PC-9 (cell line): ENCODE measurements around the gene SPCS3. TPM values are rescaled to one million over a fixed set of nuclear protein-coding genes. Genes with fewer than 3 reads are reported as not detected.

Experiments used
- BruUV-seq: library from RNA; stranded (reverse); fragments of 400-500 nt; replicated peaks from 2 replicates; lab custom pipeline; 2021; lab: Mats Ljungman, UMichigan
- CTCF ChIA-PET: fragments of 300-600 bp; sonication (Branson Sonifier 250); formaldehyde crosslinking; loops from one replicate; lab custom pipeline; 2022; ENCODE audit warnings: antibody characterized with exemption; lab: Charles Lee
- POLR2A ChIA-PET: fragments of 300-600 bp; sonication (Branson Sonifier 250); formaldehyde crosslinking; loops from one replicate; lab custom pipeline; 2022; ENCODE audit warnings: antibody characterized with exemption; ENCODE audit not compliant: unreplicated experiment; lab: Charles Lee
- DNase-seq, 2 experiments: peaks; one replicate each; pipeline versions ENCODE4 v3.0.0 to v3.0.0-alpha.2; 2015 to 2022; ENCODE audit warnings: mixed read lengths in 1 of 2
- H2AFZ ChIP-seq: fragments of 200-600 bp; sonication (generic); 2 replicates; pipeline ENCODE4 v1.8.1; 2017; ENCODE audit warnings: antibody characterized with exemption
- H3F3A ChIP-seq: fragments of 200-600 bp; sonication (generic); 2 replicates; pipeline ENCODE4 v1.8.1; 2017; ENCODE audit warnings: antibody characterized with exemption, mild to moderate bottlenecking, low read depth; ENCODE audit not compliant: insufficient read depth
- H3K27ac ChIP-seq: fragments of 200-600 bp; sonication (generic); 2 replicates; pipeline ENCODE4 v1.6.1; 2016; ENCODE audit warnings: mixed run types
- H3K27me3 ChIP-seq: fragments of 200-600 bp; sonication (generic); 2 replicates; pipeline ENCODE4 v1.6.1; 2016; ENCODE audit warnings: low read depth, mixed run types; ENCODE audit not compliant: insufficient read depth
- H3K36me3 ChIP-seq: fragments of 200-600 bp; sonication (generic); 2 replicates; pipeline ENCODE4 v1.6.1; 2016; ENCODE audit warnings: low read depth, mixed run types
- H3K4me1 ChIP-seq: fragments of 200-600 bp; sonication (generic); replicated peaks from 2 replicates; pipeline ENCODE4 v1.6.1; 2016; ENCODE audit warnings: mixed run types; ENCODE audit not compliant: insufficient read depth
- H3K4me2 ChIP-seq: fragments of 200-600 bp; sonication (generic); 2 replicates; pipeline ENCODE4 v1.6.1; 2017; ENCODE audit warnings: mixed run types
- H3K4me3 ChIP-seq: fragments of 200-600 bp; sonication (generic); 2 replicates; pipeline ENCODE4 v1.6.1; 2016; ENCODE audit warnings: mixed run types
- H3K79me2 ChIP-seq: fragments of 200-600 bp; sonication (generic); 2 replicates; pipeline ENCODE4 v1.6.1; 2017; ENCODE audit warnings: low read depth, mixed run types
- H3K9me2 ChIP-seq: fragments of 200-600 bp; sonication (generic); 2 replicates; pipeline ENCODE4 v1.8.1; 2017; ENCODE audit warnings: mild to moderate bottlenecking; ENCODE audit not compliant: insufficient read depth
- H3K9me3 ChIP-seq: fragments of 200-600 bp; sonication (generic); 2 replicates; pipeline ENCODE4 v1.8.1; 2016; ENCODE audit warnings: low read depth; ENCODE audit not compliant: insufficient read depth
- H4K20me1 ChIP-seq: fragments of 200-600 bp; sonication (generic); 2 replicates; pipeline ENCODE4 v1.8.1; 2017; ENCODE audit not compliant: insufficient read depth
- EZH2 ChIP-seq: fragments of 200-600 bp; sonication (generic); IDR thresholded peaks from 2 replicates; pipeline ENCODE4 v1.8.0; 2017; ENCODE audit warnings: antibody characterized with exemption, low read depth
- intact Hi-C: fragments of 100-400 bp; cut with micrococcal nuclease; formaldehyde crosslinking; loops from one replicate; pipeline ENCODE4 v1.10.0; 2022; ENCODE audit not compliant: unreplicated experiment
- total RNA-seq: library from RNA; stranded (reverse); gene quantifications from 2 replicates; pipeline ENCODE4 v1.2.3, GENCODE V29; 2021
- TF ChIP-seq, protein P1 (sequence below): fragments of 200-600 bp; sonication (generic); conservative IDR thresholded peaks from 2 replicates; pipeline ENCODE4 v1.6.1; 2017; ENCODE audit warnings: mixed run types, antibody characterized with exemption, mild to moderate bottlenecking, moderate library complexity

The SPCS3 gene
- total RNA-seq, 1 experiment from 2014 or later = 107 TPM

DNA sequence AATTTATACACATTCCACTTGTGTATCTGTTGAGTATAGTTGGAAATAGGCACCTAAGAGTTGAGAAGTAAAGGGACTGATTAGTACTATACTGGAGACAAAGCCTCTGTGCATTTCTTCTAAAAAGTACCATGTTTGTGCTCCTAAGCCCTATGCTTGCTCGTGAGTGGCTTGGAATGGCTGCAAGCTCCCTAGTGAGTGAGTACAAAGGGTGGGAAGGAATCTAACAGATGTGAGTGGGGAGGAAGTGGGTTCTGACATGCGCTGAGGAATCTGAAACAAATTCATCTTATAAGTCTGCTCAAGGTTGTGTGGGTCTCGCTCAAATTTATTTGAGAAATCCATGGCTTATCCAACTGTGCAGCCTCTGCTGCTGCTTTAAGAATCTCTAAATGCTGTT lies 13.3 kb downstream of the SPCS3 start:
- H3K9me3 ChIP-seq = no peaks in the 10 kb centered on the region
- no peaks in the 10 kb centered on the region for H4K20me1 ChIP-seq
- intact Hi-C loops = no loop called here
- DNase-seq = no peak
- CTCF ChIA-PET = interaction anchor here (0.6 kb wide), 1 partner anchor 98 kb away, joined by 6 read pairs; no protein-coding TSS in a partner anchor
- POLR2A ChIA-PET = no interaction called here
- no peak overlapping the region for H2AFZ ChIP-seq
- H3F3A ChIP-seq = no peaks in the 10 kb centered on the region
- H3K79me2 ChIP-seq = no peaks in the 10 kb centered on the region
- BruUV-seq = no TSS peak
- no peak overlapping the region for H3K4me2 ChIP-seq
- H3K27me3 ChIP-seq = no peaks in the 10 kb centered on the region
- H3K9me2 ChIP-seq = no peaks in the 10 kb centered on the region
- no peaks in the 10 kb centered on the region for H3K4me1 ChIP-seq
- H3K36me3 ChIP-seq = no peaks in the 10 kb centered on the region
- no peak overlapping the region for H3K27ac ChIP-seq
- TF ChIP-seq, protein P1, sequence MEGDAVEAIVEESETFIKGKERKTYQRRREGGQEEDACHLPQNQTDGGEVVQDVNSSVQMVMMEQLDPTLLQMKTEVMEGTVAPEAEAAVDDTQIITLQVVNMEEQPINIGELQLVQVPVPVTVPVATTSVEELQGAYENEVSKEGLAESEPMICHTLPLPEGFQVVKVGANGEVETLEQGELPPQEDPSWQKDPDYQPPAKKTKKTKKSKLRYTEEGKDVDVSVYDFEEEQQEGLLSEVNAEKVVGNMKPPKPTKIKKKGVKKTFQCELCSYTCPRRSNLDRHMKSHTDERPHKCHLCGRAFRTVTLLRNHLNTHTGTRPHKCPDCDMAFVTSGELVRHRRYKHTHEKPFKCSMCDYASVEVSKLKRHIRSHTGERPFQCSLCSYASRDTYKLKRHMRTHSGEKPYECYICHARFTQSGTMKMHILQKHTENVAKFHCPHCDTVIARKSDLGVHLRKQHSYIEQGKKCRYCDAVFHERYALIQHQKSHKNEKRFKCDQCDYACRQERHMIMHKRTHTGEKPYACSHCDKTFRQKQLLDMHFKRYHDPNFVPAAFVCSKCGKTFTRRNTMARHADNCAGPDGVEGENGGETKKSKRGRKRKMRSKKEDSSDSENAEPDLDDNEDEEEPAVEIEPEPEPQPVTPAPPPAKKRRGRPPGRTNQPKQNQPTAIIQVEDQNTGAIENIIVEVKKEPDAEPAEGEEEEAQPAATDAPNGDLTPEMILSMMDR = no peak
- TF ChIP-seq EZH2 = no peak
- no peak overlapping the region for H3K4me3 ChIP-seq

DNA sequence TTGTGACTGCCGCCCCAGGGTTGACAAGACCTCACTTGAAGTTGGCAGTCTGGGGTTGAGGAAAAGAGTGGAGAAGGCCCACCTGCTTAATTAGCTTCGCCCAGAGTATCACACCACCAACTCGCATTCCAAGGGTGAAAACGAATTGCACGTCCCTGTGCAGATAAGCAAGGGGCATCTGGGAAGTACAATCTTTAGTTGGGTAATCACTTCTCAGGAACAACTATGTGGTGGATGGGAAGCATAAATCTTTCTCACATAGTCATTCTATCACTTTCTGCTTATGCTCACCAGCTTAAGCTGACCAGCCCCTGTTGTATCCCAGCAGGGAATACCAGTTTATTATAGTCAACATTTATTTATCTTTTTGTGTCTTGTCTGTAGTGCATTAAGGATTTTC lies 14.3 kb downstream of the SPCS3 start:
- H2AFZ ChIP-seq = no peak overlapping the region
- no peaks in the 10 kb centered on the region for H3K36me3 ChIP-seq
- CTCF ChIA-PET = no interaction called here
- H3K79me2 ChIP-seq = no peaks in the 10 kb centered on the region
- no peak overlapping the region for H3K4me2 ChIP-seq
- H3K4me1 ChIP-seq = no peaks in the 10 kb centered on the region
- no peaks in the 10 kb centered on the region for H3K27me3 ChIP-seq
- BruUV-seq = no TSS peak
- no peak for DNase-seq
- H3K27ac ChIP-seq = no peak overlapping the region
- no peaks in the 10 kb centered on the region for H3K9me3 ChIP-seq
- intact Hi-C loops = no loop called here
- H4K20me1 ChIP-seq = no peaks in the 10 kb centered on the region
- H3K4me3 ChIP-seq = no peak overlapping the region
- H3F3A ChIP-seq = no peaks in the 10 kb centered on the region
- no peaks in the 10 kb centered on the region for H3K9me2 ChIP-seq
- POLR2A ChIA-PET = no interaction called here
- TF ChIP-seq, protein P1 = no peak
- no peak for TF ChIP-seq EZH2

DNA sequence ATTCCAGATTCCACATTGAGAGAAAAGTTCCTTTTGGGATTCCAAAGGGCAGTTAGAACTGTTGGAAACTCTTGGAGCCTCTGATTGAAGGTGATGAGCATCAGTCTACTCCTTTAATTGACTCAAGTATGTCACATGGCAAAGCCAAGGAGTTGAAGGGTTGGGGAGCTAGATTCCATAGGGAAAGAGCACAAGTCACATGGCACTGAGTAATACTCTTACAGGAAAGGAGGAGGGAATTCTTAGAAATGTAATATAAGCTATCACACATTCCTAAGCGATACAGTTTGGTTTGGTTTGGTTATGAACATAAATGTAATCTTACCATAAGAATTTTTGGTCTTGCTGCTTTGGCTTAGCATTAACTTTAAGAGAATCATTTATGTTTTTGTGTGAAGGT lies 15.7 kb downstream of the SPCS3 start:
- no peaks in the 10 kb centered on the region for H3K9me3 ChIP-seq
- no peaks in the 10 kb centered on the region for H3K27me3 ChIP-seq
- H4K20me1 ChIP-seq = no peaks in the 10 kb centered on the region
- H3K4me2 ChIP-seq = no peak overlapping the region
- H3K79me2 ChIP-seq = no peaks in the 10 kb centered on the region
- no peaks in the 10 kb centered on the region for H3K36me3 ChIP-seq
- BruUV-seq = no TSS peak
- H2AFZ ChIP-seq = no peak overlapping the region
- no peaks in the 10 kb centered on the region for H3K4me1 ChIP-seq
- H3K9me2 ChIP-seq = no peaks in the 10 kb centered on the region
- no peak for DNase-seq
- TF ChIP-seq EZH2 = no peak
- TF ChIP-seq, protein P1 = no peak
- ChIA-PET POLR2A (no interaction called here), CTCF (no interaction called here)
- no peak overlapping the region for H3K4me3 ChIP-seq
- H3F3A ChIP-seq = no peaks in the 10 kb centered on the region
- H3K27ac ChIP-seq = no peak overlapping the region
- intact Hi-C loops = no loop called here
